ENCODE results near the gene MYCBP2.

DNA sequence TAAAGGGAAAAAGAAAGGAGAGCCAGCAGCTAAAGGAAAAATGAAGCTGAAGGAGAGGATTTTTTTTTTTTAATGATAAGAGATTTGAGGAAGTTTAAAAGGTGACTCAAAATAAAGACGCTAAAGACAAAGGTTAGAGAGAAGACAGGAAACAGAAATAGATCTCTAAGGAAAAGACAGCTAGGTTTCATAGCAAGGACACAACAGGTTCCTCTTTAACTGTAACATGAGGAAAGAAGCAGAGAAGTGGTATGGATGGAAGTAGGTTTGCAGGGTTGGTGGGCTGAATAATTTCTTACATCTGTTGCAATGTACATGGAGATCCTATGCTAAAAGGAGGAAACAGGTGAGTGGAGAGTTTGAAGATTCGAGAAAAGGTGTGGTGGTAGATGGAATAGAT, 107.5 kb downstream of the MYCBP2 start:
- no peak for TF ChIP-seq POLR2A (IDR thresholded peaks at IDR 0.05)
- TF ChIP-seq, protein P1, sequence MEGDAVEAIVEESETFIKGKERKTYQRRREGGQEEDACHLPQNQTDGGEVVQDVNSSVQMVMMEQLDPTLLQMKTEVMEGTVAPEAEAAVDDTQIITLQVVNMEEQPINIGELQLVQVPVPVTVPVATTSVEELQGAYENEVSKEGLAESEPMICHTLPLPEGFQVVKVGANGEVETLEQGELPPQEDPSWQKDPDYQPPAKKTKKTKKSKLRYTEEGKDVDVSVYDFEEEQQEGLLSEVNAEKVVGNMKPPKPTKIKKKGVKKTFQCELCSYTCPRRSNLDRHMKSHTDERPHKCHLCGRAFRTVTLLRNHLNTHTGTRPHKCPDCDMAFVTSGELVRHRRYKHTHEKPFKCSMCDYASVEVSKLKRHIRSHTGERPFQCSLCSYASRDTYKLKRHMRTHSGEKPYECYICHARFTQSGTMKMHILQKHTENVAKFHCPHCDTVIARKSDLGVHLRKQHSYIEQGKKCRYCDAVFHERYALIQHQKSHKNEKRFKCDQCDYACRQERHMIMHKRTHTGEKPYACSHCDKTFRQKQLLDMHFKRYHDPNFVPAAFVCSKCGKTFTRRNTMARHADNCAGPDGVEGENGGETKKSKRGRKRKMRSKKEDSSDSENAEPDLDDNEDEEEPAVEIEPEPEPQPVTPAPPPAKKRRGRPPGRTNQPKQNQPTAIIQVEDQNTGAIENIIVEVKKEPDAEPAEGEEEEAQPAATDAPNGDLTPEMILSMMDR (IDR thresholded peaks at IDR 0.05) = no peak

Measured in upper lobe of left lung (tissue), 4 donors.